Adrenal gland (tissue), 12 donors: ENCODE measurements around the gene TAF7. TPM values are rescaled to one million over a fixed set of nuclear protein-coding genes. Genes with fewer than 3 reads are reported as not detected.

Source experiments
- DNase-seq, 7 donors: peaks; one replicate each; pipeline ENCODE4 v3.0.0-alpha.2; 2019 to 2020
- H3K27ac ChIP-seq, 5 donors: fragments of 200-600 bp; sonication (generic) in 4 of 5; 1 replicate in 3 of 5; 2 replicates in 2 of 5; pipeline versions ENCODE4 v1.5.1 to v1.8.0; 2016 to 2020; ENCODE audit warnings: mild to moderate bottlenecking in 1 of 5
- H3K27me3 ChIP-seq: fragments of 200-600 bp; 2 replicates; pipeline ENCODE4 v1.8.0; 2021
- H3K36me3 ChIP-seq, 2 donors: fragments of 200-600 bp; replicated peaks in 1 of 2; 1 replicate in 1 of 2; 2 replicates in 1 of 2; pipeline versions ENCODE4 v1.5.1 to v1.8.0; 2018 to 2022
- H3K4me1 ChIP-seq, 2 donors: fragments of 200-600 bp; replicated peaks in 1 of 2; 1 replicate in 1 of 2; 2 replicates in 1 of 2; pipeline versions ENCODE4 v1.5.1 to v1.8.0; 2018 to 2021
- H3K4me3 ChIP-seq, 4 donors: fragments of 200-600 bp; sonication (generic) in 3 of 4; one replicate each; pipeline ENCODE4 v1.5.1; 2016 to 2018
- H3K9me3 ChIP-seq, 3 donors: fragments of 200-600 bp; sonication (generic) in 1 of 3; replicated peaks in 1 of 3; 1 replicate in 2 of 3; 2 replicates in 1 of 3; pipeline versions ENCODE4 v1.5.1 to v1.8.0; 2016 to 2021
- POLR2A ChIP-seq, 2 donors: fragments of 450-650 bp; IDR thresholded peaks; one replicate each; pipeline ENCODE4 v1.6.1; 2017; ENCODE audit warnings: antibody characterized with exemption in 2 of 2, mild to moderate bottlenecking in 2 of 2, moderate library complexity in 1 of 2
- WGBS, 4 donors: extraction: QIAGEN DNeasy Blood & Tissue Kit in 2 of 4; methylation state at CpG; one replicate each; pipeline versions ENCODE4 v1.1.5 to v1.1.7; 2013 to 2017; 5-methylcytosine and 5-hydroxymethylcytosine counted together
- intact Hi-C, 2 donors: fragments of 100-400 bp; cut with DNase I; formaldehyde crosslinking; loops; one replicate each; pipeline versions ENCODE4 v1.14.1 to v1.15.0; 2022 to 2023
- polyA plus RNA-seq, 3 donors: library from polyadenylated mRNA; stranded (reverse); fragments of 200-250 nt in 2 of 3; fragments of 350-450 nt in 1 of 3; fragmentation: Illumina TruSeq in 1 of 3; extraction: RNeasy Lipid Tissue Mini Kit (QIAGEN cat#74804) in 1 of 3; gene quantifications; one replicate each; pipeline ENCODE4 v1.2.3, GENCODE V29; 2013 to 2014
- total RNA-seq, 9 donors: library from RNA; depleted of rRNA in 4 of 9; stranded (reverse); fragments of >200 nt in 4 of 9; fragments of 120-200 nt in 1 of 9; fragmentation: NEBNext Ultra II Directional in 1 of 9; extraction: Animal tissue kit (Norgen Biotek cat#: 25700) in 1 of 9; gene quantifications; one replicate each; pipeline versions ENCODE4 v1.1.0 to v1.2.4, GENCODE V29; 2013 to 2023
- TF ChIP-seq, protein P1 (sequence below), 6 experiments: fragments of 450-650 bp in 4 of 6; fragments of 200-600 bp in 2 of 6; sonication (generic) in 1 of 6; IDR thresholded peaks; 1 replicate in 5 of 6; 2 replicates in 1 of 6; pipeline versions ENCODE4 v1.5.1 to v1.8.0; 2016 to 2021; ENCODE audit warnings: antibody characterized with exemption in 6 of 6, mild to moderate bottlenecking in 2 of 6, moderate library complexity in 1 of 6
- donor health status: healthy with polysubstance abuse.
- donor health status: Bipolar disorder and iron deficiency.
- donor health status: DM: yes; HTN: yes; CAD: no.
- donor health status: DM: no; HTN: no; CAD: no.
- donor health status: DM: no; HTN: no; CAD: no.
- donor health status: DM: yes; HTN: yes; CAD: no.

TAF7 gene
- total and polyA plus RNA-seq, 12 donors, result 23.9 to 132 (median 68.8) TPM

DNA sequence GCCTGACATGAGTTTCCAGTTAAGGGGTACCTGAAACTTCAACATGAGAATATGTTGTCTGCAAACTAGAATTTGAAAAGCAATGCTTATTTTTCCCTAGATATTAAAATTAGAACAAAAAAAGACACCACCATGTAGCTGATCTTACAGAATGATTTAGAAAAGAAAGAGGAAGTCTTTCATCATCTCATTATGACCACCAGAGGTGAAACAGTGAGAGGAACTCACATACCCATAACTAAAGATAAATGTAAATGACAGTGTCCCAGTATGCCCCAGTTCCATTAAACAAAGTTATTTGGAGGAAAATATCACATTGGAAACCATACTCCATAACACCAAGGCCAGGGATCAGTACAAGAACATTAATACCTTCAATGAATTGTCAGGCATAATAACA is 6.9 kb downstream of the TAF7 start:
- TF ChIP-seq, protein P1, sequence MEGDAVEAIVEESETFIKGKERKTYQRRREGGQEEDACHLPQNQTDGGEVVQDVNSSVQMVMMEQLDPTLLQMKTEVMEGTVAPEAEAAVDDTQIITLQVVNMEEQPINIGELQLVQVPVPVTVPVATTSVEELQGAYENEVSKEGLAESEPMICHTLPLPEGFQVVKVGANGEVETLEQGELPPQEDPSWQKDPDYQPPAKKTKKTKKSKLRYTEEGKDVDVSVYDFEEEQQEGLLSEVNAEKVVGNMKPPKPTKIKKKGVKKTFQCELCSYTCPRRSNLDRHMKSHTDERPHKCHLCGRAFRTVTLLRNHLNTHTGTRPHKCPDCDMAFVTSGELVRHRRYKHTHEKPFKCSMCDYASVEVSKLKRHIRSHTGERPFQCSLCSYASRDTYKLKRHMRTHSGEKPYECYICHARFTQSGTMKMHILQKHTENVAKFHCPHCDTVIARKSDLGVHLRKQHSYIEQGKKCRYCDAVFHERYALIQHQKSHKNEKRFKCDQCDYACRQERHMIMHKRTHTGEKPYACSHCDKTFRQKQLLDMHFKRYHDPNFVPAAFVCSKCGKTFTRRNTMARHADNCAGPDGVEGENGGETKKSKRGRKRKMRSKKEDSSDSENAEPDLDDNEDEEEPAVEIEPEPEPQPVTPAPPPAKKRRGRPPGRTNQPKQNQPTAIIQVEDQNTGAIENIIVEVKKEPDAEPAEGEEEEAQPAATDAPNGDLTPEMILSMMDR (IDR thresholded peaks at IDR 0.05), result no peak
- TF ChIP-seq POLR2A (IDR thresholded peaks at IDR 0.05), result no peak
- DNase-seq, result no peak
- intact Hi-C loops, result loop anchor here in 1 of 2 donors (5.0 to 10.0 kb wide), 2 partner anchors 51 to 101 kb away; partner anchors contain the start of genes PCDHGA10 and PCDHGB7
- Histone ChIP-seq H3K4me1 (no peaks in the 10 kb centered on the region), H3K27me3 (no peaks in the 10 kb centered on the region), H3K36me3 (no peaks in the 10 kb centered on the region), H3K9me3 (peaks cover 3 to 93% (median 30%) of the 10 kb centered on the region in 3 donors), H3K27ac (no peak overlapping the region), H3K4me3 (no peak overlapping the region)

- peaks cover 0 to 90% (median 0%) of the 10 kb centered on the region in 3 donors for H3K9me3 ChIP-seq
Observed at GRCh38 chr5:141306630-141307029, 14.0 kb downstream of the TAF7 start.

DNA sequence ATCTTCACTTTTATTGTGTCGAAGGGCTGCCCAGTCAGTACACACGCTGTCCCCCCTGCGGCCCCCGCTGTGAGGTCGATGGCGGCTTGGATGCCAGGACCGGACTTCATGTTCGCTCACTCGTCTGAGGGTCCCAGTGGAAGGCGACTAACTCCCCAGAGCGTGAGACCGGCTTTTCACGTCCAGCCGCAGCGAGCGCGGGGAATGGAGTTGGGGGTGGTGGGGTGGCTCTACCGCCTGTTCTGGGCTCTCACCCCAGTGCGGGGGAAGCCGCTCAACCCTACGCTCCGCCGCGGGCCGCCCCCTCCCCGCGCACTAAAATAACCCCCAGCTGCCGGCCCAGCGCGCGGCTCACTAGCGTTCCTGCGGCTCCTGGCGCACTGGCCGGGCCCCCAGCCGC is 16.8 kb downstream of the TAF7 start, which contains the start of gene SLC25A2:
TSS of gene SLC25A2 (minus strand) at position 294 of the 400 bp plus-strand sequence. CDS start at position 110, 184 bp downstream.
- Histone ChIP-seq H3K4me3 (no peak within 1 kb of the TSS), H3K36me3 (no peaks in the 10 kb centered on the region), H3K27me3 (no peaks in the 10 kb centered on the region), H3K4me1 (no peaks in the 10 kb centered on the region), H3K9me3 (peaks cover 0 to 72% (median 6%) of the 10 kb centered on the region in 3 donors), H3K27ac (no peak within 1 kb of the TSS)
- TF ChIP-seq, protein P1 (IDR thresholded peaks at IDR 0.05), result no peak
- no peak for TF ChIP-seq POLR2A (IDR thresholded peaks at IDR 0.05)
- intact Hi-C loops, result no loop called here
- 34 to 60% (median 48%) methylated on average over 2 to 36 of the region's 36 CpGs for WGBS, 4 donors
- DNase-seq, result no peak

More at GRCh38 chr5:141306630-141307029, 14.0 kb downstream of the TAF7 start:
- Histone ChIP-seq H3K27me3 (no peaks in the 10 kb centered on the region), H3K4me3 (no peak overlapping the region), H3K36me3 (no peaks in the 10 kb centered on the region), H3K27ac (no peak overlapping the region), H3K4me1 (no peaks in the 10 kb centered on the region)
- TF ChIP-seq POLR2A (IDR thresholded peaks at IDR 0.05), result no peak
- TF ChIP-seq, protein P1 (IDR thresholded peaks at IDR 0.05), result no peak
- WGBS, 4 donors, result 91 to 100% (median 97%) methylated on average over 1 of the region's 1 CpG
- DNase-seq, result no peak
- intact Hi-C loops, result no loop called here

DNA sequence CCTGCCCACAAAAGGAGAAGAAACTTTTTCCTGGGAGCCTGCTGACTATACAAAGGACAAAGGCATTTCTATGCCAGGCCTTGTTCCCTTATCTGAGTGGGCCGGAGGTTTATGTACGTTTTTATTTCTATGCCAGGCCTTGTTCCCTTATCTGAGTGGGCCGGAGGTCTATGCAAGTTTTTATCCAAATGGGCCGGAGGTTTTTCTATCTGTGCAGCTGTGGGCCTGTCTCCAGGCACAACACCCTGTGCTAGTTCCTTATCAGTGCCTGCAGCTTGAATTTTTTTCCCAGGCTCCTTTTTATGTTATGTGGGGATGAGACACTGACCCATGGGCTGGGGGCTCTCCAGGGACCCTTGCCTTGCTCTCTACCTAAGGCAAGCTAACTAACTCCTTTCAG is 22.2 kb downstream of the TAF7 start:
- 66 to 78% (median 75%) methylated on average over 4 of the region's 4 CpGs for WGBS, 4 donors
- Histone ChIP-seq H3K4me1 (no peaks in the 10 kb centered on the region), H3K27me3 (no peaks in the 10 kb centered on the region), H3K9me3 (peaks cover 0 to 32% (median 6%) of the 10 kb centered on the region in 3 donors), H3K4me3 (no peak overlapping the region), H3K36me3 (no peaks in the 10 kb centered on the region), H3K27ac (no peak overlapping the region)
- intact Hi-C loops, result no loop called here
- no peak for DNase-seq
- TF ChIP-seq, protein P1 (IDR thresholded peaks at IDR 0.05), result no peak
- TF ChIP-seq POLR2A (IDR thresholded peaks at IDR 0.05), result no peak
